GM19025 (cell line): ENCODE measurements around the gene PDS5A.
"Not testable (repeated sequence)": the region's sequence is repeated elsewhere in the genome, so short reads cannot be mapped to it uniquely, and the experiment has no call there.

Experiments
- ATAC-seq: cut with Tn5 transposase; IDR thresholded peaks from one replicate; pipeline ENCODE4 v1.9.1; 2021; ENCODE audit warnings: mild to moderate bottlenecking, low read depth, moderate library complexity; ENCODE audit not compliant: unreplicated experiment

PDS5A gene

GRCh38 chr4:39963656-39964055, 14.1 kb downstream of the PDS5A start:
- no peak for ATAC-seq

- ATAC-seq, result no peak
Measured at GRCh38 chr4:39961311-39961877, 16.3 kb downstream of the PDS5A start.

GRCh38 chr4:39950861-39951481, 26.7 kb downstream of the PDS5A start:
- no peak for ATAC-seq

GRCh38 chr4:39947963-39948362, 29.7 kb downstream of the PDS5A start:
- ATAC-seq, result no peak

GRCh38 chr4:39947417-39947816, 30.3 kb downstream of the PDS5A start:
- ATAC-seq, result no peak

- ATAC-seq, result not testable (repeated sequence)
Measured at GRCh38 chr4:39944245-39944644, 33.5 kb downstream of the PDS5A start.

- no peak for ATAC-seq
Measured at GRCh38 chr4:39942507-39942906, 35.2 kb downstream of the PDS5A start.

GRCh38 chr4:39941682-39942217, 36.0 kb downstream of the PDS5A start:
- ATAC-seq, result no peak

GRCh38 chr4:39937683-39938268, 39.9 kb downstream of the PDS5A start:
- no peak for ATAC-seq

- no peak for ATAC-seq
Measured at GRCh38 chr4:39936565-39937418, 40.9 kb downstream of the PDS5A start.

GRCh38 chr4:39933671-39934590, 43.8 kb downstream of the PDS5A start:
- no peak for ATAC-seq

- ATAC-seq, result no peak
Measured at GRCh38 chr4:39932776-39933402, 44.8 kb downstream of the PDS5A start.

- no peak for ATAC-seq
Measured at GRCh38 chr4:39931441-39931901, 46.2 kb downstream of the PDS5A start.

- no peak for ATAC-seq
Measured at GRCh38 chr4:39928538-39928937, 49.2 kb downstream of the PDS5A start.

- no peak for ATAC-seq
Measured at GRCh38 chr4:39924014-39924413, 53.7 kb downstream of the PDS5A start.

- ATAC-seq, result no peak
Measured at GRCh38 chr4:39922399-39922798, 55.3 kb downstream of the PDS5A start.

GRCh38 chr4:39913471-39913870, 64.2 kb downstream of the PDS5A start:
- ATAC-seq, result no peak

- ATAC-seq, result no peak
Measured at GRCh38 chr4:39910064-39910463, 67.6 kb downstream of the PDS5A start.

- ATAC-seq, result no peak
Measured at GRCh38 chr4:39908284-39908683, 69.4 kb downstream of the PDS5A start.
